Activated CD4-positive, alpha-beta T cell treated with anti-CD3 and anti-CD28 coated beads, Interleukin-2, amount 10 ng/mL, durations not matched to agents 7 days and 5 days (primary cell): ENCODE results near the gene SCGB1C2. TPM values are rescaled to one million over a fixed set of nuclear protein-coding genes. Genes with fewer than 3 reads are reported as not detected.

Source experiments
- CTCF ChIA-PET: fragments of 350-600 bp; sonication (Branson Sonifier 250); formaldehyde crosslinking; loops from one replicate; lab custom pipeline; 2021; ENCODE audit warnings: antibody characterized with exemption; lab: Charles Lee
- POLR2A ChIA-PET: fragments of 350-600 bp; sonication (Branson Sonifier 250); formaldehyde crosslinking; loops from one replicate; lab custom pipeline; 2021; ENCODE audit warnings: antibody characterized with exemption; lab: Charles Lee
- DNase-seq: peaks from one replicate; pipeline ENCODE4 v3.0.0-alpha.2; 2020
- H3K27ac Mint-ChIP-seq: one replicate; pipeline ENCODE4 v1.8.0; 2021; ENCODE audit warnings: mild to moderate bottlenecking, moderate library complexity, mixed read lengths
- H3K27me3 Mint-ChIP-seq: one replicate; pipeline ENCODE4 v1.8.0; 2021; ENCODE audit warnings: mixed read lengths
- H3K36me3 Mint-ChIP-seq: one replicate; pipeline ENCODE4 v1.8.0; 2021; ENCODE audit warnings: low read depth, mixed read lengths
- H3K4me1 Mint-ChIP-seq: one replicate; pipeline ENCODE4 v1.8.0; 2021; ENCODE audit warnings: mixed read lengths
- H3K4me3 Mint-ChIP-seq: one replicate; pipeline ENCODE4 v1.8.0; 2021; ENCODE audit warnings: mild to moderate bottlenecking, moderate library complexity, mixed read lengths
- H3K9me3 Mint-ChIP-seq: one replicate; pipeline ENCODE4 v1.8.0; 2021; ENCODE audit warnings: mixed read lengths
- total RNA-seq, 2 experiments: library from RNA; stranded (reverse); gene quantifications; one replicate each; pipeline ENCODE4 v1.2.3, GENCODE V29; 2021

Gene SCGB1C2
- total RNA-seq, 2 experiments from 2014 or later, result not detected

GRCh38 chr17:144936-145670 is 7.7 kb downstream of the SCGB1C2 start:
- ChIA-PET POLR2A (no interaction called here), CTCF (no interaction called here)
- peak; percentile 5 for DNase-seq
- Mint-ChIP-seq H3K36me3 (no peaks in the 10 kb centered on the region), H3K4me3 (no peak overlapping the region), H3K4me1 (peaks cover 4% of the 10 kb centered on the region), H3K9me3 (no peaks in the 10 kb centered on the region), H3K27ac (peak overlapping the region; percentile 2), H3K27me3 (peaks cover 5% of the 10 kb centered on the region)

DNA sequence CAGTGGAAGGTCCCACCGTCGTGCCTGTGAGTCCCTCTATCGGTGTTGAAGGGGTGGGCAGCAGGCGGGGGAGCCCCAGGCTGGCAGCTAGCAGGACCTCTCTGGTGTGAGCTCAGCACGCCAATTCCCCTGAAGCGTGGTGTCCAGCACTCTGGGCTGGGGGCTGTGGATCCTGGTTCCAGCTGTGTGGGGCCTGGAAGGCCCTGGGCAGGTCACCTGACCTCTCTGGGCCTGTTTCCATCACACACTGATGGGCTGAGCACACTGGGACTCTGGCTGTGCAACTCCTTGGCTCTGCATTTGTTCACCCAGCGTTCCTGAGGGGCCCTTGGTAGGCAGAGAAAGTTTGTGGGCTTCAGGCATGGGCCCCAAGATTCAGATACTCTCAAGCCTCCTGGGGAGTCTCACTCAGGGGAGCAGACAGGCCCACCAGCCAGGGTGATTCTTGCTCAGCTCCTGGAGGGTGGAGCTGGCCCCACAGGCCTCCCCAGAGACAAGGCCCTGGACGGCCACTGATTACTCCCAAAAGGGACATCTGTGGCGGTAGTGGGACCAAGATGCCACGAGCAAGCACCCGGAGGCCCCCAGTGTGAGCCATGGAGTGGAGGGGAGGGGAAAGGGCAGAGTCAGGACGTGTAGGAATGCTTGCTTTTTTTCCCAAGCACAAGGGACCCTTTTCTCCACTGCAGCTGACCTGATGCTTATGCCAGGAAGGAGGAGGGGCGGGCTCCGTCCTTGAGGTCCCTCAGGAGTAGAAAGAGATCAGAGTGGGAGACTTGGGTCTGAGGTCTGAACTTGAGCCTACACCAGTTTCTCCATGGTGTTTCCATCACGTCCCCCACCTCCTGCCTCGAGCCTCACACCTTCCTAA is 8.5 kb downstream of the SCGB1C2 start:
- Mint-ChIP-seq H3K27me3 (peaks cover 5% of the 10 kb centered on the region), H3K36me3 (no peaks in the 10 kb centered on the region), H3K4me3 (no peak overlapping the region), H3K4me1 (peaks cover 4% of the 10 kb centered on the region), H3K27ac (no peak overlapping the region), H3K9me3 (no peaks in the 10 kb centered on the region)
- DNase-seq, result peak; percentile 3
- ChIA-PET POLR2A (no interaction called here), CTCF (no interaction called here)

DNA sequence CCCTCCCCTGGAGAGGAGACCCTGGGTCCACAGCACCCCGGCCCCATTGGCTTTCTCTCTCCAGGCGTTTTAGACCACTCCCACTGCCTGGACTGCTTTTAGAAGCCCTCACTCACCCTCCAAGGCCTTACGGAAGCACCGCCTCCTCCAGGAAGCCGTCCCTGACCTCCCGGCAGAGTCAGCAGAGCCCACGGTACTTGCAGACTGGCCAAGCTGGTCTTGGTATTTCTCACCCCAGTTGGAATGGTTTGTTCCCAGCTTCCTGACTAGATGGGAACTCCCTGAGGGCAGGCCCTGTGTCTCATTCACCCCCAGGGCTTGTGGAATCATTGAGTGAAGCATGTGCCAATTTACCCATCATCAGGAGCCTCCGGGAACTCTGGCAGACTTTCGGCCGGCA is 9.2 kb downstream of the SCGB1C2 start:
- CTCF ChIA-PET, result no interaction called here
- DNase-seq, result no peak
- Mint-ChIP-seq H3K36me3 (no peaks in the 10 kb centered on the region), H3K27ac (no peak overlapping the region), H3K9me3 (no peaks in the 10 kb centered on the region), H3K4me3 (no peak overlapping the region), H3K4me1 (peaks cover 4% of the 10 kb centered on the region), H3K27me3 (peaks cover 5% of the 10 kb centered on the region)
- POLR2A ChIA-PET, result no interaction called here

DNA sequence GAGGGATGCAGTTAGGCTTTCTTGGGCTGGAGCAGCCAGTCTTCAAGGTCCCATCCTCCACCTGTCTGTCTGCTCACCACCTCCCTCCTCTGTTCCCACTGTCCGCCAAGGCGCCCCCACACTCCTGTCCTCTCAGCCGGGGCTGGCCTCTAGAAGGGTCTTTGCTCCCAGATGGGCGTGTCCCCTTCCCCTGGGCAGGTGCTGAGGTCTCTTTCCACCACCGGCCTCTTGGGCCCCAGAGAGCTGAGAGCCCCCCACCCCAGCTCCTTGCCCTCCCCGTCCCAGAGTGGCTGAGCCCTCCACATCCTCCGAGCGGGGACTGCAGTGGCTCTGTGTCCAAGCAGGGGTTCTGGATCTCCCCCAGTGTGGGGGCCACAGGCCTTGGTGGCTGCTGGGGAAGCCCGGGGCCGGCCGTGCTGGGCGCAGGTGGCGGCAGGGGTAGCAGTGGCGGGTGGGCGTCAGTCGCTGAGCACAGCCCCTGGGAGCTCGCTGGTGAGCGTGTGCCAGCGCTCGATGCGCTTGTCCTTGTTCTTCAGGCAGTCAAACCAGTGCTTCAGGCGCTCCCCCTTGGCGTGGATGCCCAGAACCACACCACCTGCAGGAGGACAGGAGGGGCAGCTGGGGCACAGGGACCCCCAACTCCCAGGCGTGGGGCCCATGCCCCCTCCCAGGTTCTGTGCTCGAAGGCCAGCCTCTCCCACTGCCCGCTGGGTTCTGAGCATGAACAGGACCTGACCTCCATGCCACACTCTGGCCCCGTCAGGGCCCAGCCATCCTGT is 9.8 kb downstream of the SCGB1C2 start:
- peaks cover 5% of the 10 kb centered on the region for H3K27me3 Mint-ChIP-seq
- ChIA-PET CTCF (no interaction called here), POLR2A (no interaction called here)
- DNase-seq, result peak; percentile 4
- H3K36me3 Mint-ChIP-seq, result no peaks in the 10 kb centered on the region
- no peak overlapping the region for H3K27ac Mint-ChIP-seq
- peaks cover 4% of the 10 kb centered on the region for H3K4me1 Mint-ChIP-seq
- no peak overlapping the region for H3K4me3 Mint-ChIP-seq
- H3K9me3 Mint-ChIP-seq, result no peaks in the 10 kb centered on the region

GRCh38 chr17:147796-148740 is 10.7 kb downstream of the SCGB1C2 start:
- peak; percentile 2 for DNase-seq
- H3K36me3 Mint-ChIP-seq, result no peaks in the 10 kb centered on the region
- H3K4me1 Mint-ChIP-seq, result peaks cover 4% of the 10 kb centered on the region
- ChIA-PET POLR2A (interaction anchor here (0.7 kb wide), 1 partner anchor 908 kb away, joined by 3 read pairs; no protein-coding TSS in a partner anchor), CTCF (no interaction called here)
- H3K27ac Mint-ChIP-seq, result no peak overlapping the region
- peaks cover 4% of the 10 kb centered on the region for H3K27me3 Mint-ChIP-seq
- H3K9me3 Mint-ChIP-seq, result no peaks in the 10 kb centered on the region
- no peak overlapping the region for H3K4me3 Mint-ChIP-seq

GRCh38 chr17:148757-149156 is 11.4 kb downstream of the SCGB1C2 start:
- H3K9me3 Mint-ChIP-seq, result no peaks in the 10 kb centered on the region
- H3K27ac Mint-ChIP-seq, result no peak overlapping the region
- no peak for DNase-seq
- H3K4me1 Mint-ChIP-seq, result no peaks in the 10 kb centered on the region
- H3K27me3 Mint-ChIP-seq, result no peaks in the 10 kb centered on the region
- H3K4me3 Mint-ChIP-seq, result no peak overlapping the region
- CTCF ChIA-PET, result no interaction called here
- H3K36me3 Mint-ChIP-seq, result no peaks in the 10 kb centered on the region
- POLR2A ChIA-PET, result interaction anchor here (0.7 kb wide), 1 partner anchor 907 kb away, joined by 3 read pairs; no protein-coding TSS in a partner anchor

DNA sequence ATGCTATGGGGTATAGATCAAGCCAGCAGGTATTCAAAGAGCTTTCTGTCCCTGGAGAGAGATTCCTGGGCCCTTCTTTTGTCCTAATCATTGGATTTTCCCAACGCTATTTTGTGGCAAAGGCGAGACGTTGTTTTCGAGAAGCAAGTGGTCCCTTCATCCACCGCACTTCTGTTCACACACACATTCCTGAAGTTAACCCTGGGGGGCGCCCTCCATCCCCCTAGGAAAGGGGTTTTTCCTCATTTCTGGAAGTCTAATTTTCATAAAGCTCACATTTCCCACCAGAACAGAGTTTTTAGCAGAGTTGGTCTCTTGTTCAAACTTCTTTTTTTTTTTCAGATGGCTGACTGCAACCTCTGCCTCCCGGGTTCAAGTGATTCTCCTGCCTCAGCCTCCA is 11.9 kb downstream of the SCGB1C2 start:
- DNase-seq, result no peak
- CTCF ChIA-PET, result no interaction called here
- POLR2A ChIA-PET, result no interaction called here
- no peaks in the 10 kb centered on the region for H3K27me3 Mint-ChIP-seq
- H3K27ac Mint-ChIP-seq, result no peak overlapping the region
- H3K4me3 Mint-ChIP-seq, result no peak overlapping the region
- no peaks in the 10 kb centered on the region for H3K4me1 Mint-ChIP-seq
- no peaks in the 10 kb centered on the region for H3K36me3 Mint-ChIP-seq
- H3K9me3 Mint-ChIP-seq, result no peaks in the 10 kb centered on the region

DNA sequence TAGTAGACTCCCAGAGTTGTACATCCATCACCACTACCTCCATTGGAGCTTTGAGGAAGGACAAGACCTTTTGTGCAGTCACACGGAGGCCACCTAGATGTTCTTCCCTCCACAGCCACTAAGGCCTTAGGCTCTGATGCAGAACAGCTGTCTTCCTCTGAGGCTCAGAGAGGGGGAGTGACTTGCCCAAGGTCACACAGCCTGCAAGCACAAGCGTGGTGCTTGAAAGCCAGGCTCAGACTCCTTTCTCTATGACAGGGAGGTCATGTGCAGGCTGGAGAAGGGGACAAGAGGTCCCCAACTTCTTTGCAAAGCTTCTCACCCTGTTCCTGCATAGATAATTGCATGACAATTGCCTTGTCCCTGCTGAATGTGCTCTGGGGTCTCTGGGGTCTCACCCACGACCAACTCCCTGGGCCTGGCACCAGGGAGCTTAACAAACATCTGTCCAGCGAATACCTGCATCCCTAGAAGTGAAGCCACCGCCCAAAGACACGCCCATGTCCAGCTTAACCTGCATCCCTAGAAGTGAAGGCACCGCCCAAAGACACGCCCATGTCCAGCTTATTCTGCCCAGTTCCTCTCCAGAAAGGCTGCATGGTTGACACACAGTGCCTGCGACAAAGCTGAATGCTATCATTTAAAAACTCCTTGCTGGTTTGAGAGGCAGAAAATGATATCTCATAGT is 12.7 kb downstream of the SCGB1C2 start:
- POLR2A ChIA-PET, result no interaction called here
- Mint-ChIP-seq H3K27ac (no peak overlapping the region), H3K36me3 (no peaks in the 10 kb centered on the region), H3K9me3 (no peaks in the 10 kb centered on the region), H3K27me3 (no peaks in the 10 kb centered on the region), H3K4me1 (no peaks in the 10 kb centered on the region), H3K4me3 (no peak overlapping the region)
- CTCF ChIA-PET, result interaction anchor here (0.6 to 1.1 kb wide), 3 partner anchors 49 to 551 kb away, joined by 3 read pairs; no protein-coding TSS in a partner anchor
- DNase-seq, result no peak

- CTCF ChIA-PET, result interaction anchor here (0.6 to 1.1 kb wide), 4 partner anchors 37 to 1648 kb away, joined by 3 to 4 read pairs (median 3); no protein-coding TSS in a partner anchor
These were observed 13.6 kb downstream of the SCGB1C2 start for GRCh38 chr17:151004-151403.

DNA sequence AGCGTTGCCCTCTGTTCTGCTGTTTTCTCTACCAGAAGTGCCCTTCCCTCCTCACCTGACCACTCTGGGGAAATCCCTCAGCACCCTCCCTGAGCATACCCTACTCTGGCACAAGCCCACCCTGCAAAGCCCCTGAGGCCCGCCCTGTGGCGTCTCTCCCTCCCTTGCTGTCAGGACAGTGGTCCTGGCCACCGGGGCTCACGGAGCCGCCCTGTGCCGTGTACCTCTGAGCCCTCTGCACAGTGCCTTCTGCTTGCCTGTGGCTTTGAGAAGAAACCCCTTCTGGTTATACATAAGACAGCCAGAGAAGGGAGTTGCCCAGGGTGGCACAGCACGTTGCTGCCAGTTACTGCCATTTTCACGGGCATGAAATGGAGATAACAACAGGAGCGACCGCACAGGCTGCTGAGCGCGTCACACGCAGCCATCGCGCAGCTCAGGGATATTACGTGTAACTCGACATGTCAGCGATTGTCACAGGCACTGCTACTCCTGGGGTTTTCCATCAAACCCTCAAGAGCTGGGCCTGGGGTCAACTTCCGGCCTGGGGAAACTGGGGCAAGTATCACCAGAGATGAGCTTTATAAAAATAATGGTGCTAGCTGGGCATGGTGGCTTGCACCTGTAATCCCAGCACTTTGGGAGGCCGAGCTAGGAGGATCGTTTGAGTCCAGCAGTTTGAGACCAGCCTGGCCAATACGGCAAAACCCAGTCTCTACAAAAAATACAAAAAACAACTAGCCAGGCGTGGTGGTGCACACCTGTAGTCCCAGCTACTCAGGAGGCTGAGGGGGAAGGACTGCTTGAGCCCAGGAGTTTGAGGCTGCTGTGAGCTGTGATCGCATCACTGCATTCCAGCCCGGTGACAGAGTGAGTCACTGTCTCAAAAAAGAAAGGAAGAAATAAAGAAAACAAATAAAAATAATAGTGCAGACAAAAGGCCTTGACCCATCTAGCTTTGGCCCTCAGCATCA is 14.8 kb downstream of the SCGB1C2 start:
- Mint-ChIP-seq H3K9me3 (no peaks in the 10 kb centered on the region), H3K27me3 (no peaks in the 10 kb centered on the region), H3K4me1 (no peaks in the 10 kb centered on the region), H3K27ac (no peak overlapping the region), H3K4me3 (no peak overlapping the region), H3K36me3 (no peaks in the 10 kb centered on the region)
- ChIA-PET POLR2A (no interaction called here), CTCF (no interaction called here)
- no peak for DNase-seq

More at GRCh38 chr17:151004-151403, 13.6 kb downstream of the SCGB1C2 start:
- Mint-ChIP-seq H3K36me3 (no peaks in the 10 kb centered on the region), H3K27ac (no peak overlapping the region), H3K4me3 (no peak overlapping the region), H3K27me3 (no peaks in the 10 kb centered on the region), H3K4me1 (no peaks in the 10 kb centered on the region), H3K9me3 (no peaks in the 10 kb centered on the region)
- DNase-seq, result no peak
- POLR2A ChIA-PET, result no interaction called here
